Right lobe of liver (tissue), 6 donors: ENCODE results near the gene SYNRG. TPM values are rescaled to one million over a fixed set of nuclear protein-coding genes. Genes with fewer than 3 reads are reported as not detected.

Experiments used
- ATAC-seq, 4 donors: fragments of 200-7000 bp; cut with Tn5 transposase; one replicate each; pipeline ENCODE4 v1.9.1; 2020; ENCODE audit warnings: mild to moderate bottlenecking in 4 of 4, moderate library complexity in 4 of 4
- DNase-seq, 3 donors: peaks; one replicate each; pipeline ENCODE4 v3.0.0-alpha.2; 2020
- H3K27ac ChIP-seq, 3 donors: fragments of 200-600 bp; one replicate each; pipeline ENCODE4 v1.8.0; 2022
- H3K27me3 ChIP-seq, 2 donors: fragments of 200-600 bp; one replicate each; pipeline ENCODE4 v1.8.0; 2022
- H3K36me3 ChIP-seq, 4 donors: fragments of 200-600 bp; sonication (generic) in 1 of 4; one replicate each; pipeline versions ENCODE4 v1.5.1 to v1.8.0; 2017 to 2022; ENCODE audit warnings: control low read depth in 1 of 4
- H3K4me1 ChIP-seq, 4 donors: fragments of 200-600 bp; sonication (generic) in 1 of 4; one replicate each; pipeline versions ENCODE4 v1.5.1 to v1.8.0; 2017 to 2022; ENCODE audit warnings: control low read depth in 1 of 4
- H3K4me3 ChIP-seq, 3 donors: fragments of 200-600 bp; one replicate each; pipeline ENCODE4 v1.8.0; 2022
- H3K9me3 ChIP-seq, 4 donors: fragments of 200-600 bp; sonication (generic) in 1 of 4; one replicate each; pipeline versions ENCODE4 v1.5.1 to v1.8.0; 2017 to 2022; ENCODE audit warnings: control low read depth in 1 of 4
- POLR2A ChIP-seq: fragments of 450-650 bp; IDR thresholded peaks from one replicate; pipeline ENCODE4 v1.6.1; 2017; ENCODE audit warnings: antibody characterized with exemption, mild to moderate bottlenecking
- WGBS: methylation state at CpG from one replicate; pipeline ENCODE4 v1.1.6; 2018; ENCODE audit warnings: low coverage, low lambda C conversion rate; ENCODE audit not compliant: insufficient coverage; ENCODE audit errors: missing lambda C conversion rate; 5-methylcytosine and 5-hydroxymethylcytosine counted together
- intact Hi-C, 2 donors: fragments of 100-400 bp; cut with DNase I; formaldehyde crosslinking; loops; one replicate each; pipeline versions ENCODE4 v1.11.2 to v1.14.1; 2022
- total RNA-seq, 6 experiments: library from RNA; depleted of rRNA in 2 of 6; stranded (reverse); fragments of >200 nt in 2 of 6; fragmentation: NEBNext Ultra II Directional in 3 of 6; extraction: Animal tissue kit (Norgen Biotek cat#: 25700) in 3 of 6; gene quantifications; one replicate each; pipeline versions ENCODE4 v1.1.0 to v1.2.4, GENCODE V29; 2016 to 2023
- TF ChIP-seq, protein P1 (sequence below), 4 donors: fragments of 200-600 bp in 3 of 4; fragments of 450-650 bp in 1 of 4; IDR thresholded peaks; one replicate each; pipeline versions ENCODE4 v1.5.1 to v1.8.0; 2016 to 2022; ENCODE audit warnings: antibody characterized with exemption in 4 of 4, mild to moderate bottlenecking in 2 of 4
- donor health status: DM: no; HTN: yes; CAD: no.
- donor health status: DM: no; HTN: no; CAD: no.
- donor health status: DM: no; HTN: no; CAD: no.
- donor health status: DM: no; HTN: yes; CAD: no.
- donor health status: DM: no; HTN: yes; CAD: no.

SYNRG gene
- total RNA-seq, 6 experiments from 2014 or later = 9.0 to 16.2 (median 15.0) TPM

DNA sequence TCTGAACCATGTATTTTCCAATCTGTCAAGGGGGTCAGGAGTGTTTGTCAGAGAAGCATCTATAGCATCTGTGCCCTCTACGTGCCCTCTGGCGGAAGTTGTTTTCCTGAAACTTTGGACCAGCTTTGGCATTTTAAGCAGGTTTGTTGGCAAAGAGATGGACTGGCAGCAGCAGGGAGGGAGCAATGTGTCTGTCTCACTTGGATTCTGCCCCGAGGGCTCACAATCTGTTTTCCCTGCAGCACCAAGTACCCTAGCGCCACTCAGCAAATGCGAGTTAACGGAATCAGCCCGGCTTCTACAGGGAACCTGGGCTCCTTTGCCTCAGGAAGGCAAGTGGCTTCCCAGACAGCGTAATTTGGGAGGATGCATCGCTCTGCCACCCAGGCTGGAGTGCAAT lies 102.1 kb downstream of the SYNRG start:
- 68% methylated on average over 3 of the region's 9 CpGs for WGBS
- DNase-seq (peak in 2 of 3 donors; percentile 63 to 79), ATAC-seq (peak; percentile 78 to 89 (median 84))
- intact Hi-C loops = no loop called here
- TF ChIP-seq, protein P1, sequence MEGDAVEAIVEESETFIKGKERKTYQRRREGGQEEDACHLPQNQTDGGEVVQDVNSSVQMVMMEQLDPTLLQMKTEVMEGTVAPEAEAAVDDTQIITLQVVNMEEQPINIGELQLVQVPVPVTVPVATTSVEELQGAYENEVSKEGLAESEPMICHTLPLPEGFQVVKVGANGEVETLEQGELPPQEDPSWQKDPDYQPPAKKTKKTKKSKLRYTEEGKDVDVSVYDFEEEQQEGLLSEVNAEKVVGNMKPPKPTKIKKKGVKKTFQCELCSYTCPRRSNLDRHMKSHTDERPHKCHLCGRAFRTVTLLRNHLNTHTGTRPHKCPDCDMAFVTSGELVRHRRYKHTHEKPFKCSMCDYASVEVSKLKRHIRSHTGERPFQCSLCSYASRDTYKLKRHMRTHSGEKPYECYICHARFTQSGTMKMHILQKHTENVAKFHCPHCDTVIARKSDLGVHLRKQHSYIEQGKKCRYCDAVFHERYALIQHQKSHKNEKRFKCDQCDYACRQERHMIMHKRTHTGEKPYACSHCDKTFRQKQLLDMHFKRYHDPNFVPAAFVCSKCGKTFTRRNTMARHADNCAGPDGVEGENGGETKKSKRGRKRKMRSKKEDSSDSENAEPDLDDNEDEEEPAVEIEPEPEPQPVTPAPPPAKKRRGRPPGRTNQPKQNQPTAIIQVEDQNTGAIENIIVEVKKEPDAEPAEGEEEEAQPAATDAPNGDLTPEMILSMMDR (IDR thresholded peaks at IDR 0.05) = no peak
- no peak for TF ChIP-seq POLR2A
- Histone ChIP-seq H3K36me3 (no peaks in the 10 kb centered on the region), H3K27ac (peak overlapping the region in 2 of 3 donors; percentile 31 to 60), H3K4me3 (no peak overlapping the region), H3K4me1 (peaks cover 0 to 24% (median 10%) of the 10 kb centered on the region in 4 donors), H3K9me3 (no peaks in the 10 kb centered on the region), H3K27me3 (no peaks in the 10 kb centered on the region)

DNA sequence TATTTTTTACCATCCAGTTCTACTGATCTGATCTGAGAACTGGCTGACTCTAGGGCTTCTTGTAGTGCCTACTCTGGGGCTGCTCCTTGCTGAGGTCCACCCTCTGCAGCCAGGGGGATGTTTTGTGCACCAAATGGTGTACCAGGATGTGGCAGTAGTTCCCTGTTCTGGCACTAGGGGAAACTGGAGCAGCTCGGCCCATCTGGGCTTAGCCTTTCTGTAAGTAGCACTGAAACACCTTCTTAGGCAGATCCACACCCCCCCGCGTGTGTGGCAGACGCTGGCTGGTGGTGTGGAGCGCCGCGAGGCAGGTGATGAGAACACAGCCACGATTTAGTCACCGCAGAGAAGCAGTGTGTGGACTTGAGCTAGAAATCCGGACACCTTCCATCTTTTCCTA lies 102.5 kb downstream of the SYNRG start:
- intact Hi-C loops = no loop called here
- 31% methylated on average over 10 of the region's 10 CpGs for WGBS
- ATAC-seq = peak; percentile 14 to 49 (median 36)
- H3K27me3 ChIP-seq = no peaks in the 10 kb centered on the region
- no peak overlapping the region for H3K4me3 ChIP-seq
- DNase-seq = no peak
- H3K27ac ChIP-seq = no peak overlapping the region
- TF ChIP-seq, protein P1 (IDR thresholded peaks at IDR 0.05) = peak in 3 of 4 donors; percentile 22 to 42 (median 24)
- TF ChIP-seq POLR2A = no peak
- H3K4me1 ChIP-seq = peaks cover 0 to 24% (median 9%) of the 10 kb centered on the region in 4 donors
- H3K9me3 ChIP-seq = no peaks in the 10 kb centered on the region
- no peaks in the 10 kb centered on the region for H3K36me3 ChIP-seq

DNA sequence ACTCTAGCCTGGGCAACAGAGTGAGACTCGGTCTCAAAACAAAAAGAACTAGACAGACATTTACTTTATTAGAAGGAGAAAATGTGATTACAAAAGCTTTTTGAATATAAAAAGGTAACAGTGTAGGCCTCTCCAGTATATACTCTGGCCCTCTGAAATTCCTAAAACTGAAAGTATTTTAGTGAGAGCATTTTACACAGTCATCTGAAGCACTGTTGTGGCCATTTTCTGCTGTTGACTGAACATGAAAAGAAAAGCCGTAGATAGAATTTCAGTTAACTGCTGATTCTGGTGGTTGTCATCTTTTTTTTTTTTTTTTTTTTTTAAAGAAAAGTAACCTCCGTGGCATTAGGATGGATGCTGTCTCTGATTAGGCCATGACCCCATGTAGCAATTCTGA lies 103.9 kb downstream of the SYNRG start:
- no peak for ATAC-seq
- Histone ChIP-seq H3K4me1 (peaks cover 0 to 37% (median 15%) of the 10 kb centered on the region in 4 donors), H3K27me3 (no peaks in the 10 kb centered on the region), H3K27ac (no peak overlapping the region), H3K4me3 (no peak overlapping the region), H3K9me3 (no peaks in the 10 kb centered on the region), H3K36me3 (no peaks in the 10 kb centered on the region)
- no peak for DNase-seq
- 96% methylated on average over 2 of the region's 3 CpGs for WGBS
- no peak for TF ChIP-seq POLR2A
- TF ChIP-seq, protein P1 (IDR thresholded peaks at IDR 0.05) = no peak
- intact Hi-C loops = no loop called here

DNA sequence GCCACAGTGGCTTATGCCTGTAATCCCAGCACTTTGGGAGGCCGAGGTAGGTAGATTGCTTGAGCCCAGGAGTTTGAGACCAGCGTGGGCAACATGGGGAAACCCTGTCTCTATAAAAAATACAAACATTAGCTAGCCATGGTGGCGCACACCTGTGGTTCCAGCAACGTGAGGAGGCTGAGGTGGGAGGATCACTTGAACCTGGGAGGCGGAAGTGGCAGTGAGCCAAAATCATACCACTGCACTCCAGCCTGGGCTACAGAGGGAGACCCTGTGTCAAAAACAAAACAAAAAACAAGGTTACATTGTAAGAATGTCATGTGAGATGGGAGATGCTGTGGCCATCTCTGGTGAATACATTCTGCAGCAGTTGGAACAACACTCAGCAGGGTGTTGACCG lies 106.1 kb downstream of the SYNRG start:
- H3K9me3 ChIP-seq = no peaks in the 10 kb centered on the region
- 95% methylated on average over 6 of the region's 6 CpGs for WGBS
- DNase-seq = no peak
- H3K36me3 ChIP-seq = no peaks in the 10 kb centered on the region
- no peaks in the 10 kb centered on the region for H3K27me3 ChIP-seq
- H3K4me3 ChIP-seq = no peak overlapping the region
- TF ChIP-seq, protein P1 (IDR thresholded peaks at IDR 0.05) = no peak
- no peak for TF ChIP-seq POLR2A
- ATAC-seq = no peak
- H3K27ac ChIP-seq = no peak overlapping the region
- intact Hi-C loops = no loop called here
- H3K4me1 ChIP-seq = peaks cover 0 to 42% (median 19%) of the 10 kb centered on the region in 4 donors
